Testis (tissue), 3 donors: ENCODE data around the gene GOLGA8R. TPM values are rescaled to one million over a fixed set of nuclear protein-coding genes. Genes with fewer than 3 reads are reported as not detected.
"Not testable (repeated sequence)": the region's sequence is repeated elsewhere in the genome, so short reads cannot be mapped to it uniquely, and the experiment has no call there.

ENCODE experiments used
- DNase-seq: peaks from one replicate; pipeline ENCODE4 v3.0.0-alpha.2; 2019
- H3K27ac ChIP-seq, 2 donors: fragments of 200-600 bp; sonication (generic); one replicate each; pipeline ENCODE4 v1.5.1; 2019
- H3K27me3 ChIP-seq: fragments of 200-600 bp; sonication (generic); one replicate; pipeline ENCODE4 v1.5.1; 2019
- H3K36me3 ChIP-seq: fragments of 200-600 bp; sonication (generic); one replicate; pipeline ENCODE4 v1.5.1; 2017; ENCODE audit warnings: low read depth; ENCODE audit errors: missing control alignments
- H3K4me1 ChIP-seq: fragments of 200-600 bp; sonication (generic); one replicate; pipeline ENCODE4 v1.5.1; 2019
- H3K4me3 ChIP-seq, 2 donors: fragments of 200-600 bp; sonication (generic); one replicate each; pipeline ENCODE4 v1.5.1; 2017 to 2019
- H3K9me3 ChIP-seq: fragments of 200-600 bp; sonication (generic); one replicate; pipeline ENCODE4 v1.5.1; 2017
- WGBS, 2 donors: methylation state at CpG; one replicate each; pipeline ENCODE4 v1.1.5; 2018; 5-methylcytosine and 5-hydroxymethylcytosine counted together
- intact Hi-C: fragments of 100-400 bp; cut with DNase I; formaldehyde crosslinking; loops from one replicate; pipeline ENCODE4 v1.15.1; 2023; ENCODE audit warnings: low total_unique reads
- polyA plus RNA-seq: library from polyadenylated mRNA; stranded (reverse); fragments of 350-450 nt; fragmentation: Illumina TruSeq; extraction: RNeasy Lipid Tissue Mini Kit (QIAGEN cat#74804); gene quantifications from one replicate; pipeline ENCODE4 v1.2.3, GENCODE V29; 2014; ENCODE audit warnings: low read depth, low replicate concordance; ENCODE audit not compliant: insufficient read depth
- total RNA-seq, 2 donors: library from RNA; depleted of rRNA; stranded (reverse); fragments of >200 nt; gene quantifications; one replicate each; pipeline ENCODE4 v1.2.3, GENCODE V29; 2016

Gene GOLGA8R
- total and polyA plus RNA-seq, 3 donors from 2014 or later, result 7.9 to 24.6 (median 9.3) TPM

- DNase-seq, H3K4me3 ChIP-seq, H3K27me3 ChIP-seq, intact Hi-C loops, H3K4me1 ChIP-seq, H3K27ac ChIP-seq, H3K9me3 ChIP-seq, H3K36me3 ChIP-seq: not testable (repeated sequence)
- no CpG with 5 or more reads among the region's 6 CpGs for WGBS, 2 donors
Observed at GRCh38 chr15:30386318-30386887, 27.7 kb downstream of the GOLGA8R start.

GRCh38 chr15:30377082-30377413, 37.0 kb downstream of the GOLGA8R start:
- intact Hi-C loops, result not testable (repeated sequence)
- no CpG with 5 or more reads among the region's 5 CpGs for WGBS, 2 donors

GRCh38 chr15:30376375-30377081, 37.5 kb downstream of the GOLGA8R start:
- WGBS, 2 donors, result no CpG with 5 or more reads among the region's 17 CpGs
- DNase-seq, intact Hi-C loops: not testable (repeated sequence)

More at GRCh38 chr15:30377082-30377413, 37.0 kb downstream of the GOLGA8R start:
- H3K27ac ChIP-seq, H3K27me3 ChIP-seq, DNase-seq, H3K4me1 ChIP-seq, H3K36me3 ChIP-seq, H3K4me3 ChIP-seq, H3K9me3 ChIP-seq: not testable (repeated sequence)

GRCh38 chr15:30375872-30376271, 38.2 kb downstream of the GOLGA8R start:
- H3K27me3 ChIP-seq, H3K36me3 ChIP-seq, intact Hi-C loops, H3K27ac ChIP-seq, H3K4me3 ChIP-seq, H3K9me3 ChIP-seq, H3K4me1 ChIP-seq, DNase-seq: not testable (repeated sequence)
- WGBS, 2 donors, result 42 to 51% methylated on average over 4 of the region's 4 CpGs

More at GRCh38 chr15:30376375-30377081, 37.5 kb downstream of the GOLGA8R start:
- H3K36me3 ChIP-seq, H3K4me3 ChIP-seq, H3K9me3 ChIP-seq, H3K4me1 ChIP-seq, H3K27me3 ChIP-seq, H3K27ac ChIP-seq: not testable (repeated sequence)

- intact Hi-C loops, H3K4me1 ChIP-seq, H3K4me3 ChIP-seq, DNase-seq, H3K36me3 ChIP-seq, H3K9me3 ChIP-seq, H3K27me3 ChIP-seq, H3K27ac ChIP-seq: not testable (repeated sequence)
- 80% methylated on average over 1 of the region's 10 CpGs; no CpG with 5 or more reads in 1 of the 2 donors for WGBS, 2 donors
Observed at GRCh38 chr15:30374862-30375261, 39.2 kb downstream of the GOLGA8R start.

- intact Hi-C loops, H3K4me3 ChIP-seq, H3K9me3 ChIP-seq, H3K27me3 ChIP-seq, H3K27ac ChIP-seq, DNase-seq, H3K36me3 ChIP-seq, H3K4me1 ChIP-seq: not testable (repeated sequence)
- no CpG with 5 or more reads among the region's 3 CpGs for WGBS, 2 donors
Observed at GRCh38 chr15:30368271-30368670, 45.8 kb downstream of the GOLGA8R start.

- not testable (repeated sequence) for DNase-seq
Observed at GRCh38 chr15:30367246-30367645, 46.8 kb downstream of the GOLGA8R start.

GRCh38 chr15:30361404-30361803, 52.7 kb downstream of the GOLGA8R start:
- WGBS, 2 donors, result 80% methylated on average over 1 of the region's 5 CpGs; no CpG with 5 or more reads in 1 of the 2 donors
- H3K36me3 ChIP-seq, DNase-seq, H3K27ac ChIP-seq, H3K4me3 ChIP-seq, H3K27me3 ChIP-seq, H3K4me1 ChIP-seq, H3K9me3 ChIP-seq, intact Hi-C loops: not testable (repeated sequence)

More at GRCh38 chr15:30367246-30367645, 46.8 kb downstream of the GOLGA8R start:
- H3K27ac ChIP-seq, H3K4me3 ChIP-seq, H3K9me3 ChIP-seq, H3K36me3 ChIP-seq, H3K27me3 ChIP-seq, H3K4me1 ChIP-seq, intact Hi-C loops: not testable (repeated sequence)
- WGBS, 2 donors, result 90 to 94% methylated on average over 13 of the region's 17 CpGs

GRCh38 chr15:30360990-30361389, 53.1 kb downstream of the GOLGA8R start:
- H3K27ac ChIP-seq, H3K27me3 ChIP-seq, H3K9me3 ChIP-seq, H3K36me3 ChIP-seq, H3K4me1 ChIP-seq, H3K4me3 ChIP-seq, intact Hi-C loops, DNase-seq: not testable (repeated sequence)
- WGBS, 2 donors, result no CpG with 5 or more reads among the region's 2 CpGs

GRCh38 chr15:30355043-30355442, 59.0 kb downstream of the GOLGA8R start:
- H3K27me3 ChIP-seq, intact Hi-C loops, H3K4me1 ChIP-seq, H3K9me3 ChIP-seq, DNase-seq, H3K36me3 ChIP-seq, H3K4me3 ChIP-seq, H3K27ac ChIP-seq: not testable (repeated sequence)
- WGBS, 2 donors, result 56 to 71% methylated on average over 5 of the region's 6 CpGs
